Choroid plexus epithelial cell (primary cell): ENCODE measurements around the gene FIBP.
"Not testable (repeated sequence)": the region's sequence is repeated elsewhere in the genome, so short reads cannot be mapped to it uniquely, and the experiment has no call there.

Experiments
- DNase-seq: peaks from one replicate; pipeline ENCODE4 v3.0.0-alpha.2; 2010; ENCODE audit warnings: low read depth
- H3K4me3 ChIP-seq: 2 replicates; pipeline ENCODE4 v1.5.1; 2011; ENCODE audit warnings: low read depth, mild to moderate bottlenecking, control low read depth, low read length, moderate library complexity
- CTCF ChIP-seq: conservative IDR thresholded peaks from 2 replicates; pipeline ENCODE4 v1.5.1; 2011; ENCODE audit warnings: low read depth, mild to moderate bottlenecking, control low read depth, inconsistent platforms, low read length, moderate library complexity

The FIBP gene

GRCh38 chr11:65896034-65896999, 8.0 kb upstream of the FIBP start:
- H3K4me3 ChIP-seq, result no peak overlapping the region
- DNase-seq, result no peak
- no peak for TF ChIP-seq CTCF

- H3K4me3 ChIP-seq, result no peak overlapping the region
Measured at GRCh38 chr11:65895482-65895981, 7.3 kb upstream of the FIBP start.

GRCh38 chr11:65894034-65894591, 5.8 kb upstream of the FIBP start:
- no peak for DNase-seq
- TF ChIP-seq CTCF, result peak; percentile 13
- no peak overlapping the region for H3K4me3 ChIP-seq

More at GRCh38 chr11:65895482-65895981, 7.3 kb upstream of the FIBP start:
- no peak for TF ChIP-seq CTCF
- no peak for DNase-seq

DNA sequence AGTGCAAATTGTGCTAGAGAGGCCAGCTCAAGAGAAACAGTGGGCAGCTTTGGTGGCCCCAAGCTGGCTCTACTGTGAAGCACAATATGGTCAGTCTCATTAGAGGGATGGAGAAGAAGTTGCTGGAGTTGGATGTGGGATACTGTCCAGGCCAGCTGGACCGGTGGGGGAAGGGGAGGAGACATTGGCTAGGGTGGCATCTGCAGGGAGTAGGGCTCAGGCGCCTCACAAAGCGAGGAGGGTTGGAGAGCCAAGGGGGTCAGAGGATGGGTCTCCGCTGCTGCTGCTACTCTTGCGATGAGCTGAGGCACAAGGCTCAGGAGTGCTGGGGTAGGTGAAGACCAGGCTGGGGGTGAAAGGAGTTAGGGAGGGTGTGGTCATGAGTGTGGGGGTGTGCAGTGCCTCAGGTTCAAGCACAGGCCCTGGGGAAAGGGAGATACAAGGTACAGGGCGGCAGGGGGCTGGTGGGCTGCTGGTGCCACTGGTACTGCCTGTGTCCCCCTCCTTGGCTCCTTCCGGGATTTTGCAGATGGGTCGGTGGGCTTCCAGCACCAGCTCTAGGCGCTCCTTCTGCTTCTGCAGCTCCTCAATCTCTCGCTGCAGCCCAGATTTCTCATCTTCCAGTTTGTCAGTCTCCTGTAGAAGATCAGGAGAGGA, 4.5 kb upstream of the FIBP start:
- H3K4me3 ChIP-seq, result no peak overlapping the region
- TF ChIP-seq CTCF, result no peak
- DNase-seq, result no peak

GRCh38 chr11:65892137-65892540, 3.9 kb upstream of the FIBP start:
- H3K4me3 ChIP-seq, result peak overlapping the region; percentile 69

GRCh38 chr11:65891219-65892136, 3.2 kb upstream of the FIBP start:
- no peak for DNase-seq
- peak overlapping the region; percentile 69 for H3K4me3 ChIP-seq
- TF ChIP-seq CTCF, result peak; percentile 51

More at GRCh38 chr11:65892137-65892540, 3.9 kb upstream of the FIBP start:
- not testable (repeated sequence) for DNase-seq
